GM23338 (cell line): ENCODE data around the gene OR1J4. TPM values are rescaled to one million over a fixed set of nuclear protein-coding genes. Genes with fewer than 3 reads are reported as not detected.

ENCODE experiments used
- ATAC-seq: fragments of 200-7000 bp; cut with Tn5 transposase; 3 replicates; pipeline ENCODE4 v1.9.1; 2020
- DNase-seq: peaks from one replicate; pipeline ENCODE4 v3.0.0-alpha.2; 2015; ENCODE audit warnings: low spot score
- H2AFZ ChIP-seq: fragments of 200-600 bp; sonication (generic); 2 replicates; pipeline ENCODE4 v1.8.0; 2016; ENCODE audit warnings: antibody characterized with exemption, mild to moderate bottlenecking, moderate library complexity
- H3F3A ChIP-seq: fragments of 200-600 bp; sonication (generic); replicated peaks from 2 replicates; pipeline ENCODE4 v1.8.0; 2017; ENCODE audit warnings: antibody characterized with exemption, mixed run types, low read depth
- H3K27ac ChIP-seq: fragments of 200-600 bp; sonication (generic); 2 replicates; pipeline ENCODE4 v1.6.1; 2016; ENCODE audit warnings: low read depth
- H3K27me3 ChIP-seq: fragments of 200-600 bp; sonication (generic); 2 replicates; pipeline ENCODE4 v1.8.0; 2016; ENCODE audit warnings: mild to moderate bottlenecking, mixed run types, moderate library complexity; ENCODE audit not compliant: insufficient read depth
- H3K36me3 ChIP-seq: fragments of 200-600 bp; sonication (generic); 2 replicates; pipeline ENCODE4 v1.8.0; 2016; ENCODE audit warnings: mild to moderate bottlenecking; ENCODE audit not compliant: insufficient read depth
- H3K4me1 ChIP-seq: fragments of 200-600 bp; sonication (generic); 2 replicates; pipeline ENCODE4 v1.8.0; 2016; ENCODE audit warnings: mild to moderate bottlenecking, moderate library complexity; ENCODE audit not compliant: insufficient read depth
- H3K4me2 ChIP-seq: fragments of 200-600 bp; sonication (generic); 2 replicates; pipeline ENCODE4 v1.7.1; 2017; ENCODE audit warnings: mixed run types
- H3K4me3 ChIP-seq: fragments of 200-600 bp; sonication (generic); 2 replicates; pipeline ENCODE4 v1.6.1; 2016; ENCODE audit warnings: mixed run types
- H3K79me2 ChIP-seq: fragments of 200-600 bp; sonication (generic); replicated peaks from 2 replicates; pipeline ENCODE4 v1.8.0; 2017; ENCODE audit warnings: mild to moderate bottlenecking; ENCODE audit not compliant: insufficient read depth
- H3K9me2 ChIP-seq: fragments of 200-600 bp; sonication (generic); 2 replicates; pipeline ENCODE4 v1.8.0; 2017; ENCODE audit not compliant: insufficient read depth
- H4K20me1 ChIP-seq: fragments of 200-600 bp; sonication (generic); replicated peaks from 2 replicates; pipeline ENCODE4 v1.8.0; 2017; ENCODE audit warnings: mild to moderate bottlenecking; ENCODE audit not compliant: insufficient read depth
- H3K27ac Mint-ChIP-seq: 2 replicates; pipeline ENCODE4 v1.8.0; 2020; ENCODE audit warnings: inconsistent platforms, mild to moderate bottlenecking, moderate library complexity, mixed read lengths
- H3K27me3 Mint-ChIP-seq: 3 replicates; pipeline ENCODE4 v1.8.0; 2022; ENCODE audit warnings: low read depth, mild to moderate bottlenecking, moderate library complexity, mixed read lengths, inconsistent platforms; ENCODE audit not compliant: insufficient read depth, poor library complexity
- H3K36me3 Mint-ChIP-seq: 3 replicates; pipeline ENCODE4 v1.8.0; 2021; ENCODE audit warnings: low read depth, mild to moderate bottlenecking, inconsistent platforms, moderate library complexity, mixed read lengths
- H3K4me1 Mint-ChIP-seq: 3 replicates; pipeline ENCODE4 v1.8.0; 2020; ENCODE audit warnings: mild to moderate bottlenecking, inconsistent platforms, mixed read lengths
- H3K4me3 Mint-ChIP-seq: 3 replicates; pipeline ENCODE4 v1.8.0; 2021; ENCODE audit warnings: moderate library complexity, mild to moderate bottlenecking, inconsistent platforms, mixed read lengths
- H3K9me3 Mint-ChIP-seq: 3 replicates; pipeline ENCODE4 v1.8.0; 2020; ENCODE audit warnings: moderate library complexity, mild to moderate bottlenecking, inconsistent platforms, mixed read lengths
- EZH2 ChIP-seq: fragments of 200-600 bp; sonication (generic); IDR thresholded peaks from one replicate; pipeline ENCODE4 v1.8.0; 2017; ENCODE audit warnings: antibody characterized with exemption, mild to moderate bottlenecking, low read depth; ENCODE audit not compliant: unreplicated experiment
- JUNB ChIP-seq: IDR thresholded peaks from one replicate; pipeline ENCODE4 v1.6.1; 2016; ENCODE audit warnings: antibody characterized with exemption; ENCODE audit not compliant: unreplicated experiment
- NANOG ChIP-seq: IDR thresholded peaks from 2 replicates; pipeline ENCODE4 v1.6.1; 2016; ENCODE audit warnings: antibody characterized with exemption, borderline replicate concordance
- POLR2AphosphoS5 ChIP-seq: IDR thresholded peaks from 2 replicates; pipeline ENCODE4 v1.6.1; 2016; ENCODE audit warnings: antibody characterized with exemption, low read depth
- ZNF114 ChIP-seq: fragments of 250-450 bp; sonication (Bioruptor Pico); IDR thresholded peaks from 2 replicates; pipeline ENCODE4 v1.5.0; 2020; ENCODE audit warnings: mild to moderate bottlenecking, moderate library complexity
- polyA plus RNA-seq: library from polyadenylated mRNA; unstranded; fragments of >200 nt; fragmentation: Nextera tagmentation; extraction: Ambion mirVana; gene quantifications from 2 replicates; pipeline ENCODE4 v1.2.1, GENCODE V29; 2016
- total RNA-seq: library from RNA; depleted of rRNA; stranded (reverse); fragments of >200 nt; shearing (Covaris generic); gene quantifications from 2 replicates; pipeline ENCODE4 v1.2.3, GENCODE V29; 2014; rRNA removed

OR1J4 gene
- total and polyA plus RNA-seq, 2 experiments from 2014 or later: not detected

GRCh38 chr9:122567901-122568300, 49.0 kb downstream of the OR1J4 start:
- H2AFZ ChIP-seq: no peak overlapping the region
- H3K4me1 Mint-ChIP-seq: no peaks in the 10 kb centered on the region
- peaks cover 84% of the 10 kb centered on the region for H3K9me3 Mint-ChIP-seq

More at GRCh38 chr9:122567901-122568300, 49.0 kb downstream of the OR1J4 start:
- Histone ChIP-seq H3K27me3 (no peaks in the 10 kb centered on the region), H3K4me1 (no peaks in the 10 kb centered on the region), H3K79me2 (no peaks in the 10 kb centered on the region), H3F3A (no peaks in the 10 kb centered on the region), H3K36me3 (no peaks in the 10 kb centered on the region), H3K9me2 (no peaks in the 10 kb centered on the region), H3K4me3 (no peak overlapping the region), H4K20me1 (no peaks in the 10 kb centered on the region), H3K27ac (no peak overlapping the region), H3K4me2 (no peak overlapping the region)
- DNase-seq (no peak), ATAC-seq (no peak)
- Mint-ChIP-seq H3K4me3 (no peak overlapping the region), H3K36me3 (peaks cover 17% of the 10 kb centered on the region), H3K27me3 (no peaks in the 10 kb centered on the region), H3K27ac (no peak overlapping the region)
- TF ChIP-seq JUNB (no peak), NANOG (no peak), EZH2 (no peak), ZNF114 (CRISPR knock-in tag) (no peak), POLR2AphosphoS5 (no peak)

Other genes starting within 250 kb of the OR1J4 start
- 1.0 and 1.3 TPM in 2 replicates for gene PTGS1, start 148.1 kb upstream of the OR1J4 start, total RNA-seq
- gene PTGS1, start 148.1 kb upstream of the OR1J4 start, polyA plus RNA-seq: 0.10 and 0.48 TPM in 2 replicates
- not detected in 2 replicates for gene OR1J1, start 41.2 kb upstream of the OR1J4 start, total RNA-seq
- gene OR1J1, start 41.2 kb upstream of the OR1J4 start, polyA plus RNA-seq: not detected in 2 replicates
- not detected in 2 replicates for gene OR1J2, start 8.3 kb upstream of the OR1J4 start, total RNA-seq
- gene OR1J2, start 8.3 kb upstream of the OR1J4 start, polyA plus RNA-seq: not detected in 2 replicates
- not detected in 2 replicates for gene OR1N1, start 8.2 kb downstream of the OR1J4 start, total RNA-seq
- gene OR1N1, start 8.2 kb downstream of the OR1J4 start, polyA plus RNA-seq: not detected in 2 replicates
- gene OR1N2, start 34.0 kb downstream of the OR1J4 start, total RNA-seq: not detected in 2 replicates
- gene OR1N2, start 34.0 kb downstream of the OR1J4 start, polyA plus RNA-seq: not detected in 2 replicates
- gene OR1L8, start 64.2 kb downstream of the OR1J4 start, total RNA-seq: not detected in 2 replicates
- not detected in 2 replicates for gene OR1L8, start 64.2 kb downstream of the OR1J4 start, polyA plus RNA-seq
- gene OR1Q1, start 95.6 kb downstream of the OR1J4 start, total RNA-seq: not detected in 2 replicates
- not detected in 2 replicates for gene OR1Q1, start 95.6 kb downstream of the OR1J4 start, polyA plus RNA-seq
- not detected in 2 replicates for gene OR1B1, start 138.5 kb downstream of the OR1J4 start, total RNA-seq
- gene OR1B1, start 138.5 kb downstream of the OR1J4 start, polyA plus RNA-seq: not detected in 2 replicates
- gene OR1L1, start 142.6 kb downstream of the OR1J4 start, total RNA-seq: not detected in 2 replicates
- not detected in 2 replicates for gene OR1L1, start 142.6 kb downstream of the OR1J4 start, polyA plus RNA-seq
- not detected in 2 replicates for gene OR1L3, start 156.0 kb downstream of the OR1J4 start, total RNA-seq
- gene OR1L3, start 156.0 kb downstream of the OR1J4 start, polyA plus RNA-seq: not detected in 2 replicates
- not detected in 2 replicates for gene OR1L4, start 204.8 kb downstream of the OR1J4 start, total RNA-seq
- not detected in 2 replicates for gene OR1L4, start 204.8 kb downstream of the OR1J4 start, polyA plus RNA-seq
- gene OR1L6, start 223.2 kb downstream of the OR1J4 start, total RNA-seq: not detected in 2 replicates
- gene OR1L6, start 223.2 kb downstream of the OR1J4 start, polyA plus RNA-seq: not detected in 2 replicates